NT2/D1 (cell line): ENCODE data around the gene MYLK.

Source experiments
- DNase-seq: peaks from one replicate; pipeline ENCODE4 v3.0.0-alpha.2; 2011; ENCODE audit warnings: low read depth, low spot score
- H3K27me3 ChIP-seq: 2 replicates; pipeline ENCODE4 v1.6.0; 2011; ENCODE audit warnings: mild to moderate bottlenecking; ENCODE audit not compliant: insufficient read length, insufficient read depth
- H3K36me3 ChIP-seq: 2 replicates; pipeline ENCODE4 v1.6.1; 2011; ENCODE audit warnings: mild to moderate bottlenecking, low read length, mixed read lengths; ENCODE audit not compliant: insufficient read depth, insufficient read length
- H3K4me1 ChIP-seq: 2 replicates; pipeline ENCODE4 v1.5.1; 2011; ENCODE audit not compliant: insufficient read depth, insufficient read length
- H3K4me3 ChIP-seq: 2 replicates; pipeline ENCODE4 v1.5.1; 2011; ENCODE audit warnings: low read depth; ENCODE audit not compliant: insufficient read length
- H3K9ac ChIP-seq: 2 replicates; pipeline ENCODE4 v1.6.0; 2011; ENCODE audit warnings: low read depth; ENCODE audit not compliant: insufficient read length
- H3K9me3 ChIP-seq: 2 replicates; pipeline ENCODE4 v1.5.1; 2011; ENCODE audit warnings: mild to moderate bottlenecking, low read length; ENCODE audit not compliant: insufficient read depth
- SUZ12 ChIP-seq: IDR thresholded peaks from 2 replicates; pipeline ENCODE4 v1.6.1; 2011; ENCODE audit not compliant: insufficient read length, insufficient read depth; ENCODE audit errors: extremely low read depth
- YY1 ChIP-seq: IDR thresholded peaks from 2 replicates; pipeline ENCODE4 v1.6.1; 2011; ENCODE audit not compliant: insufficient read length, insufficient read depth
- ZNF274 ChIP-seq: IDR thresholded peaks from 2 replicates; pipeline ENCODE4 v1.6.1; 2011; ENCODE audit warnings: mild to moderate bottlenecking, low read depth, low read length

Gene MYLK

GRCh38 chr3:123652342-123652984, 231.7 kb downstream of the MYLK start:
- H3K9ac ChIP-seq, result no peak overlapping the region
- no peak overlapping the region for H3K4me3 ChIP-seq
- peaks cover 22% of the 10 kb centered on the region for H3K36me3 ChIP-seq
- peaks cover 10% of the 10 kb centered on the region for H3K9me3 ChIP-seq
- peaks cover 17% of the 10 kb centered on the region for H3K4me1 ChIP-seq
- TF ChIP-seq SUZ12, result no peak
- no peak for TF ChIP-seq ZNF274
- no peak for TF ChIP-seq YY1
- no peaks in the 10 kb centered on the region for H3K27me3 ChIP-seq
- peak; percentile 46 for DNase-seq

- peaks cover 17% of the 10 kb centered on the region for H3K4me1 ChIP-seq
- peaks cover 20% of the 10 kb centered on the region for H3K36me3 ChIP-seq
- H3K4me3 ChIP-seq, result no peak overlapping the region
- no peak overlapping the region for H3K9ac ChIP-seq
- no peaks in the 10 kb centered on the region for H3K27me3 ChIP-seq
- H3K9me3 ChIP-seq, result peaks cover 3% of the 10 kb centered on the region
- no peak for TF ChIP-seq SUZ12
- TF ChIP-seq ZNF274, result no peak
- no peak for TF ChIP-seq YY1
- no peak for DNase-seq
These were observed 232.4 kb downstream of the MYLK start for GRCh38 chr3:123651449-123652341.

GRCh38 chr3:123650101-123650500, 234.0 kb downstream of the MYLK start:
- no peak overlapping the region for H3K9ac ChIP-seq
- DNase-seq, result no peak
- TF ChIP-seq ZNF274 (no peak), YY1 (no peak), SUZ12 (no peak)
- peaks cover 17% of the 10 kb centered on the region for H3K4me1 ChIP-seq
- no peaks in the 10 kb centered on the region for H3K27me3 ChIP-seq
- H3K9me3 ChIP-seq, result no peaks in the 10 kb centered on the region
- H3K36me3 ChIP-seq, result peaks cover 15% of the 10 kb centered on the region
- H3K4me3 ChIP-seq, result no peak overlapping the region

GRCh38 chr3:123648696-123649405, 235.3 kb downstream of the MYLK start:
- TF ChIP-seq YY1 (no peak), SUZ12 (no peak), ZNF274 (no peak)
- Histone ChIP-seq H3K4me3 (no peak overlapping the region), H3K9ac (no peak overlapping the region)

GRCh38 chr3:123644358-123644757, 239.8 kb downstream of the MYLK start:
- Histone ChIP-seq H3K36me3 (peaks cover 15% of the 10 kb centered on the region), H3K9ac (no peak overlapping the region), H3K4me1 (peaks cover 13% of the 10 kb centered on the region), H3K9me3 (no peaks in the 10 kb centered on the region), H3K4me3 (no peak overlapping the region), H3K27me3 (no peaks in the 10 kb centered on the region)
- TF ChIP-seq SUZ12, result no peak
- TF ChIP-seq ZNF274, result no peak
- TF ChIP-seq YY1, result no peak
- no peak for DNase-seq

More at GRCh38 chr3:123648696-123649405, 235.3 kb downstream of the MYLK start:
- no peaks in the 10 kb centered on the region for H3K27me3 ChIP-seq
- no peak for DNase-seq
- peaks cover 13% of the 10 kb centered on the region for H3K36me3 ChIP-seq
- peaks cover 17% of the 10 kb centered on the region for H3K4me1 ChIP-seq
- H3K9me3 ChIP-seq, result no peaks in the 10 kb centered on the region

GRCh38 chr3:123642957-123643330, 241.2 kb downstream of the MYLK start:
- no peak for TF ChIP-seq SUZ12
- TF ChIP-seq YY1, result no peak
- no peak for TF ChIP-seq ZNF274
- Histone ChIP-seq H3K9ac (no peak overlapping the region), H3K4me1 (peaks cover 13% of the 10 kb centered on the region), H3K27me3 (no peaks in the 10 kb centered on the region), H3K9me3 (no peaks in the 10 kb centered on the region), H3K36me3 (peaks cover 12% of the 10 kb centered on the region), H3K4me3 (no peak overlapping the region)
- no peak for DNase-seq

- Histone ChIP-seq H3K27me3 (no peaks in the 10 kb centered on the region), H3K9ac (no peak overlapping the region), H3K4me1 (peaks cover 13% of the 10 kb centered on the region), H3K36me3 (peaks cover 12% of the 10 kb centered on the region), H3K4me3 (no peak overlapping the region), H3K9me3 (no peaks in the 10 kb centered on the region)
- TF ChIP-seq SUZ12 (no peak), YY1 (no peak), ZNF274 (no peak)
- DNase-seq, result peak; percentile 85
These were observed 241.8 kb downstream of the MYLK start for GRCh38 chr3:123642182-123642956.
